PFSK-1 (cell line): ENCODE results near the gene AIG1.

Source experiments
- POLR2AphosphoS5 ChIP-seq: IDR thresholded peaks from 2 replicates; pipeline ENCODE4 v1.6.1; 2012; ENCODE audit warnings: low read depth, mild to moderate bottlenecking, control low read depth, low read length, moderate library complexity
- REST ChIP-seq, 2 experiments: IDR thresholded peaks; 2 replicates each; pipeline versions ENCODE4 v1.6.1 to v1.8.0; 2011 to 2012; ENCODE audit warnings: low read depth in 2 of 2, low read length in 2 of 2, control low read depth in 1 of 2, inconsistent platforms in 1 of 2, mild to moderate bottlenecking in 1 of 2, moderate library complexity in 1 of 2; ENCODE audit not compliant: insufficient read depth in 1 of 2
- TAF1 ChIP-seq: IDR thresholded peaks from 2 replicates; pipeline ENCODE4 v1.6.1; 2012; ENCODE audit warnings: low read length, control low read depth, borderline replicate concordance; ENCODE audit not compliant: insufficient read depth

- TF ChIP-seq TAF1 (no peak), REST (IDR thresholded peaks at IDR 0.05; ENCODE audit: insufficient read depth in 1 of 2, low read depth in 2 of 2, low read length in 2 of 2) (no peak), POLR2AphosphoS5 (no peak)
Observed at GRCh38 chr6:143335865-143336264, 275.2 kb downstream of the AIG1 start.
